GM12872 (cell line): Measurements from ENCODE around the gene TBX3.

ENCODE experiments used
- CTCF ChIP-seq: IDR thresholded peaks from 3 replicates; pipeline ENCODE4 v1.5.1; 2011; ENCODE audit warnings: low read depth, mild to moderate bottlenecking, low read length, moderate library complexity; ENCODE audit not compliant: insufficient read depth

TBX3 gene

DNA sequence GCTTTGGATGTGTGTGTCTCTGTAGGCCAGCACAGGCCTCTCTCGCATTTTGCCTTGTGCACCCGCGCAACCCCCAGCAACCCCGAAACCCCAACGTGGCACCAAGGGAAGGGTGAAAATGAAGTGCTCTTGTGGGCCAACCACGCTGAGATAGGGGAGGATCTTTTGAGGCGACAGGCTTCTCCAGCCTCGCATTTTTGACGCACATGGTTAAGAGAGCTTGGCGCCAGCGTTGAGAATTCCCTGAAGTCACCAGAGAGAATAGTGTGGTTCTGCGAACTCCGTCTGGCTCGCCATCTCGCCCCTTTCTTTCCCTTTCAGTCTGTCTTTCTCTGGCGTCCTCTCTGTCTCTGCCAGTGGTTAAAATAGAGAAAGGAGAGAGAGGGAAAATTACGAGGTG lies 1.9 kb upstream of the TBX3 start:
- TF ChIP-seq CTCF = no peak

- TF ChIP-seq CTCF = no peak
Observed at GRCh38 chr12:114685320-114685781, 1.4 kb upstream of the TBX3 start.

DNA sequence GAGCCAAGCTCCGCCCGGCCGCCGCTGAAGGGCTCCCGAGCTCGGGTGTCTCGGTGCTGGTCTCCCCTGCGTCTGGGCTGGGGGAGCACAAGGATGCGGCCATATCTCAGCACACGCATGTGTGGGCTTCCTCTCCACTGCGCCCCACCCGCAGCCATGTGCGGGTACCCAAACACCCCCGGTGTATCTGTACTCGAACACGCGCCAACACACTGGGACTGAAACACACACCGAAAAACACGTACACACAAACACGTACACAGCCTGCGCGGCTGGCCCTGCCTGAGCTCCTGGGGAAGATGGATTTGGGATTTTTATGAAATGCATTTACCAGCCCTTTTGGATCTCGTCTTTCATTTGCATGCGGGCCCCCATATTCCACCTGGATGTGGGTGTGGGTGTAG lies 897 bp upstream of the TBX3 start:
- no peak for TF ChIP-seq CTCF

DNA sequence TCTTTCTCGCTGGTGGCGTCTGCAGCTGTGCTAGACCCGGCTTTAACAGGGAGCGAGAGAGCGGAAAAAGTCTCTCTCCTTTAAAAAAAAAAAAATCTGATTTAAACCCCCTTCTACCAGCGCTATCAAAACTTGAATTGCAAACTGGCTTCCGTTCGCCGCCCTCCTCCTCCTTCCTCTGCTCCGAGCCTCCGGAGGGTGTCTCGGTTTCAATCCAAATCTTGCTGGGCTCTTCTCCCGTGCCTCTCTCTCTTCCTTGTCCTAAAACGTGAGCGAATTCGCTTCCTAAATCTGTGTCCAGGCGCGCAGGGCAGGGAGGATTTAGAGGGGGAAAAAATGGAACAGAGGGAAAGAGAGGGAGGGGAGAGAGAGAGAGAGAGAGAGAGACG lies 272 bp downstream of the TBX3 start:
- no peak for TF ChIP-seq CTCF

- no peak for TF ChIP-seq CTCF
Observed at GRCh38 chr12:114682785-114683708, 928 bp downstream of the TBX3 start.

- no peak for TF ChIP-seq CTCF
Observed at GRCh38 chr12:114682106-114682784, 1.7 kb downstream of the TBX3 start.

GRCh38 chr12:114681116-114681871 lies 2.7 kb downstream of the TBX3 start:
- TF ChIP-seq CTCF = no peak
